Gastrocnemius medialis (tissue), 4 donors: ENCODE results near the gene RABGAP1L.

ENCODE experiments used
- CTCF ChIP-seq, 5 experiments: fragments of 450-650 bp in 3 of 5; fragments of 200-600 bp in 2 of 5; sonication (generic) in 2 of 5; IDR thresholded peaks in 4 of 5; conservative IDR thresholded peaks in 1 of 5; 1 replicate in 4 of 5; 2 replicates in 1 of 5; pipeline ENCODE4 v1.5.1; 2016 to 2019; ENCODE audit warnings: antibody characterized with exemption in 5 of 5, mild to moderate bottlenecking in 3 of 5, moderate library complexity in 3 of 5
- POLR2A ChIP-seq, 2 donors: fragments of 450-650 bp; IDR thresholded peaks; one replicate each; pipeline ENCODE4 v1.6.1; 2017; ENCODE audit warnings: antibody characterized with exemption in 2 of 2, mild to moderate bottlenecking in 2 of 2, moderate library complexity in 2 of 2

DNA sequence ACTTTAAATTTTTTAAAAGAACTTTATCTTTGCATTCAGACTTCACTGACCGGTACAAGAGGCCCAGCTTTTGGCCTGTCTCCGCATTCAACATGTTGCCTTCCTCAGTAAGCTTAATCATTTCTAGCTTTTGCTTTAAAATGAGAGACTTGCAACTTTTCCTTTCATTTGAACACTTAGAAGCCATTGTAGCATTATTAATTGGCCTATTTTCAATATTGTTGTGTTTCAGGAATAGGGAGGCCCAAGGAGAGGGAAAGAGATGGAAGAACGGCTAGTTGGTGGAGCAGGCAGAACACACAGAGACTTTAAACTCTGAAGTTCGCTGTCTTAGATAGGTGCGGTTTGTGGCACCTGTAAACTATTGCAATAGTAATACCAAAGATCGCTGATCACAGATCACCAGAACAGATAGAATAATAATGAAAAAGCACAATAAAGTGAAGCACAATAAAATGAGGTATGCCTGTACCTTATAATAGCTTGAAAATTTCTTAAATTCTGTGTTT lies 31.4 kb downstream of the RABGAP1L start:
- no peak for TF ChIP-seq CTCF (IDR thresholded peaks at IDR 0.05 in 4 of 5, conservative IDR thresholded peaks at IDR 0.05 in 1 of 5)
- no peak for TF ChIP-seq POLR2A (IDR thresholded peaks at IDR 0.05)
